GM19025 (cell line): ENCODE results near the gene AGPAT2.

Source experiments
- ATAC-seq: cut with Tn5 transposase; IDR thresholded peaks from one replicate; pipeline ENCODE4 v1.9.1; 2021; ENCODE audit warnings: mild to moderate bottlenecking, low read depth, moderate library complexity; ENCODE audit not compliant: unreplicated experiment

AGPAT2 gene

DNA sequence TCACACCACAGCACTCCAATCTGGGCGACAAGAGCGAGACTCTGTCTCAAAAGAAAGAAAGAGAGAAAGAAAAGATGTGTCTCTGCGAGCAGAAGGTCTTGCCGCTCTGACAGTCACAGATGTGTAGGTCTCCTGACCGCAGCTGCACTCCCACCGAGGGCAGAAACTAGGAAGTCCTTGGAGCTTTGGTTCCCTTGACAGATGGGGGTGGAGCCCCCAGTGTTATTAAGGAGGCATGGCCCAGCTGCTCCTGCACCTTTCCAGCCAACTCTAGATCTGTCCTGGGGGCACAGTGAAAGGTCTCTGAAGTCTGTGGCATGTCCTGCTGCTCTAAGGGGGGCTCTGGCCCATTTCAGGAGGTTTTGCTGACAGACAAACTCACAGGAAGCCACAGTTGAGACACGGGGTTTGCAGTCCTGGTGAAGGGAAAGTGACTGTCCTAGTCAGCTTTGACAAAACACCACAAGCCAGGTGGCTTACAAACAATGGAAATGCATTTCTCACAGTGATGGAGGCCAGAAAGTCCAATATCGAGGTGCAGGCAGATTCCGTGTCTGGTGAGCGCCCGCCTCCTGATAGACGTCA is 16.1 kb upstream of the AGPAT2 start:
- no peak for ATAC-seq

DNA sequence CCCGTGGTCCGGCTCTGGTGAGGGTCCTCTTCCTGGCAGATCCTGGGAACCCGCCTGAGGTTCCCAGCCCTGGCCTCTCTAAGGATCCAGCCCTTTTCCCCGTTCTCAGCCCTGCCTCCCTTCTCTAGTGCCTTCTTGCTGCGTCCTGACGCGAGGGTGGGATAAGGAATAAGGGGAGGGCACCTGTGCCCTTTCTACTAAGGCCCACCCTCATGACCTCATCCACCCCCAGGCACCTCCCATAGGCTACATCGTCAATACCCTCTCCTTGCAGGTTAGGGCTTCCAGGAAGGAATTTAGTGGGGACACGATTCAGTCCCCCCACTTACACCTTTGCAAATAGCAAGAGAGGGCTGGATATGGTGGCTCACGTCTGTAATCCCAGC is 14.4 kb upstream of the AGPAT2 start:
- no peak for ATAC-seq

DNA sequence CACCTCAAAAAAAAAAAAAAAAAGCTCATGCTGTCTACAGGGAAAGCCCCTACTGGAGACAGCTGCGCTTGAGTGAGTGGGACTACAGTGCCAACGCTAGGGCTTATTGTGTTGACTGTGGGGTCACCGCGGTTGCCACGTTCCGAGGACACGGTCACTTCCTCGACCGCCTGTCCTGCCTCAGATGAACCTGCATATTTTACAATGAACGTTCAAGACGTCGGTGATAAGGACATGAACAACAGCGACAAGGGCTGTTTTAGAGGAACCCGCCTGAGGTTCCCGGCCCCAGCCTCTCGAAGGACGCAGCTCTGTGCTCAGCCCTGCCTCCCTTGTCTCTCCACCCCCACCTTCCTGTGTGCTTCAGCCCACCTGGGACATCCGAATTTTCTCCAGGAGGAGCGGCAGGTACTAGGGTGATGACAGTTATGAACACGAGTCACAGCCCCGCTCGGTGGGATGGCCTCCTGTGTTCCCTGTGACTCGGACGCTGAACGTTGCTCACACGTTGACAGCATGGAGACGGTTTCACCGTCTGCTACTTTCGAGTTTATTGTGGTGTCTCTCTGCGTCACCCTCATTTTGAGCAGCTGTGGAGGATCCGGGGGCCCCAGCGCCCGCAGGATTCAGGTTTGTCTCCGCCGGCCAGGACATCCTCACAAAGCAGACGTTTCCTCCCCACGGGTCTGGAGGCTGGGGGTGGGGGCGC is 13.9 kb upstream of the AGPAT2 start:
- no peak for ATAC-seq

DNA sequence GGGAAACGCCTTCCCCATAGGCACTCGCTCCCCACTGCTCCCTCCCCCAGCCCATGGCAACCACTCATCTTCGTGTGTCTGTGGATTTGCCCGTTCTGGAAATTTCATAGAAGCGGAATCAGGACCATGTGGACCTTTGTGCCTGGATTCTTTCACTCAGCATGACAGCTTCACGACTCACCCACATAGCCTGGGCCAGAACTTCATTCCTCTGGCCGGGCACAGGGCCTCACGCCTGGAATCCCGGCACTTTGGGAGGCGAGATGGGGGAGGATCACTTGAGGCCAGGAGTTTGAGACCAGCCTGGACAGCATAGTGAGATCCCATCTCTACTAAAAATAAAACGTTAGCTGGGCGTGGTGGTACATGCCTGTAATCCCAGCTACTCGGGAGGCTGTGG is 13.0 kb upstream of the AGPAT2 start:
- ATAC-seq, result no peak

DNA sequence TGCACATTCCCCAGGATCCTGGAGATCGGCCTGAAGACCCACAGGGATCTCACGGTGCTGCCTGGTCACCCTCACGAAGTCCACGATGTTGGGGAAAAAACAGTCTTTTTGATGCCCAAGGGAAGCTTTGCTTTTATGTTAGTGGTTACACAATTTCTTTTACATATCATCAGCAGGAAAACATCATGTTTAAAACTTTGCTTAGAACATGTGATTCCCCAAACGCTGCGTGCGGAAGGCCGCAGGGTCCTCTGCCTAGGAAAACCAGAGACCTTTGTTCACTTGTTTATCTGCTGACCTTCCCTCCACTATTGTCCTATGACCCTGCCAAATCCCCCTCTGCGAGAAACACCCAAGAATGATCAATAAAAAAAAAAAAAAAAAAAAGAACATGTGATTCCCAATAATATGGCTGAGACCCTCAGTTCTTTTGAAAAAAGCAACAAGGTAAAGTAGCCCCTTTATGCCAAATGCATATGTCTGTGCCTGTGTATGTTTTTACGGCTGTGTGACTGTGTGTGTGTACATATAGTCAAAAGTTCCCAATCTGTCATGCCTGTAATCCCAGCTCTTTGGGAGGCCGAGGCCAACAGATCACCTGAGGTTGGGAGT is 11.5 kb upstream of the AGPAT2 start:
- ATAC-seq, result no peak

DNA sequence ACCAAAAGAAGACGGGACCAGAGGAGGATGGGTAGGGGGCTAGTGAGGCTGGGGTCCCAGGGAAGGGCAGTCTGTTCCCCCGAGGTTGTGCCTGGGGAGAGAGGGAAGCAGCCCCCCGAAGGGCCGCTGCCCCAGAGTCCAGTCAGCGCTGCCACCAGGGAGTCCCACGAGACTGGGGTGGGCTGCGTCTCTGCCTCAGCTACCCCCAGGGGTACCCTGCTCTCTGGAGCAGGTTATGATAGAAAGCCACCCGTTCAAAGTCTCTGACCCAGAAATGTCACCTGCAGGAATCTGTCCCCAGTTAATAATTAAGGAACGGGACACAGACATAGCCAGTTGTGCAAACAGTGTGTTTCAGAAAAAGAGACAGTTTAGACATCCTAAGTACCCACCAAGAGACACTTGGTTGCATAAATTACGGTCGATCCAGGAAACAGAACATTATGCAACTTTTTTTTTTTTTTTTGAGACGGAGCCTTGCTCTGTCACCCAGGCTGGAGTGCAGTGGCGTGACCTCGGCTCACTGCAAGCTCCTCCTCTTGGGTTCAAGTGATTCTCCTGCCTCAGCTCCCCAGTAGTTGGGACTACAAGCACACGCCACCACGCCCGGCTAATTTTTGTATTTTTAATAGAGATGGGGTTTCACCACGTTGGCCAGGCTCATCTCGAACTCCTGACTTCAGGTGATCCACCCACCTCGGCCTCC is 10.7 kb upstream of the AGPAT2 start:
- no peak for ATAC-seq

DNA sequence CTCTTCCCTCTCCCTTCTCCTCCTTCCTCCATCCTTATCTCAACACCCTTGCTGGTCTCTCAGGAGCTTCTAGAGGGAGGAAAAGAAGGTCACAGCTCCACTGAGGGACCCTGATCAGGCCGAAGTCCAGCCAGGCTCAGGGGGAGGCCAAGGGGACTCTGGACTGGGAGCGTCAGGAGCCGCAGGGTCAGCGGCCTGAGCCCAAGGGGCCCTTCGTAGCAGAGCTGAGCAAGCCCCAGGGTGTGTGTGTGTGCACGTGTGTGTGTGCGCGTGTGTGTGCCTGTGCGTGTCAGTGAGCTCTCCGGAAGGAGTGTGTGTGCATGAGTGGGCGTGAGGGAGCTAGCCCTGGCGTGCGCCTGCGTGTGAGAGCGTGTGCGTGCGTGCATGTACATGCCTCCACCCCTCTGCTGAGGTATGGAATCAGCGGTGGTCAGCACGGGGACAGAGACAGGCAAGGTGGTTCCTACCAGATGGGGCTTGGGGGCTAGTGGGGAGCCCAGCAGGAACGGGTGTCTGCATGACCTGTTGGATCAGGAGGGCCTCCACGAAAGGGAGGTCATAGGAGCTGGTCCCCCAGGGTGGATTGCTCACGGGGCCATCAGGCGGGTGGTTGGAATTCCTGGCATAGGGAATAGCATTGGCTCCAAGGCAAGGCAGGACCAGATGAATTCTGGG is 10.0 kb upstream of the AGPAT2 start:
- ATAC-seq, result no peak

DNA sequence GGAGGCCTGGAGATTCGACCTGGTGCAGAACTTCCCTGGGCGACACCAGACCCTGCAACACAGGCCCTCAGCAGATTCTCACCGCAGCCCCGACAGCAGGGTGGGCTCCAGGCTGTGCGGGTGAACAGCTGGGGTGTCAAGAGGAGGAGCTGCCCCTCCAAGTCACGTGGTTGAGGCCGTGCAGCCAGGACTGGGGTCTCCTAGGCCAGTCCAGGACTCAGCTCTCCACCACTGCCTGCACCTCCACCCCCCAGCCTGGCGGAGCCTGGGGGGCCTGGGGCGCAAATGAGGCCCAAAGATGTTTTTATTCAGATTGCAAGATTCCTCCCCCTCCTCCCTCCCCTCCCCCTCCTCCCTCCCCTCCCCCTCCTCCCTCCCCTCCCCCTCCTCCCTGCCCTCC is 9.2 kb upstream of the AGPAT2 start:
- ATAC-seq, result no peak

DNA sequence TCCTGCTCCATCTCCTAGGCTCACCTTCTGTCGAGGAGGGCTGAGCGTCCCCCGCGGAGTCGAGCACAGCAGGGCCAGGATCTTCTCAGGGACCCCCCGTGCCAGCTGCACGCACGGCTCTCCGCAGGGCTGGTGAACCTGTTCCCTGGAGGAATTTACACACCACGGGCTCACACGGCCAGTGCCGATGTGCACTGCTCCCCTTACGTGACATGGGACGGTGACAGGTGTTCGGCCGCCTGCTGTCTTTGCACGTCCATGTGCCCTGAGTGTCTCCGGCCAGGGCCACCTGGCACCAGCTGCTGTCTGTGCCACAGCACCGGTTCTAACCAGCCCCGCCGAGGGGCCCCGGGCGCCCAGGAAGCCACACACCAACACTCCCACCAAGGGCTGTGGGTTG is 8.7 kb upstream of the AGPAT2 start:
- no peak for ATAC-seq

DNA sequence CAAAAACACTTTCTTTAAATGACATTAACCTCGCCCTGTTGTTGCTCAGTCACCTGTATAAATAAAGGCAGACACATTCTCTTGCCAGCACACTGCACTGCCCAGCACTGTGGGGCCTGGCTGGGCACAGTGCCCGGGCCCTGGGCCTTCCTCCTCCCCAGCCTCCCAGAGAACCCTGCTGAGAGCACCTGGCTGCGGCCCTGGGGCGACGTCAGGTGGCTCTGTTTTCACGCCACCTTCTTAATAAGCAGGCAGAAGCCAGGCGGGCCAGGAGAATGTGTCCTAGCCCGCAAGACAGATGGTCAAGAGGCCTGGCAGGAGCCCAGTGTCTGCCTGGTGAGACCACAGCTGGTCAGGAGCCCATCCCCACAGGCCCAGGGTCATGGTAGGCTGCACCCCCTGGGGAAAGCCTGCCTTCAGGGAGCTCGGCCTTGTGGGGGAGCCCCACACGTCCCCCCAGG is 8.2 kb upstream of the AGPAT2 start:
- ATAC-seq, result no peak

DNA sequence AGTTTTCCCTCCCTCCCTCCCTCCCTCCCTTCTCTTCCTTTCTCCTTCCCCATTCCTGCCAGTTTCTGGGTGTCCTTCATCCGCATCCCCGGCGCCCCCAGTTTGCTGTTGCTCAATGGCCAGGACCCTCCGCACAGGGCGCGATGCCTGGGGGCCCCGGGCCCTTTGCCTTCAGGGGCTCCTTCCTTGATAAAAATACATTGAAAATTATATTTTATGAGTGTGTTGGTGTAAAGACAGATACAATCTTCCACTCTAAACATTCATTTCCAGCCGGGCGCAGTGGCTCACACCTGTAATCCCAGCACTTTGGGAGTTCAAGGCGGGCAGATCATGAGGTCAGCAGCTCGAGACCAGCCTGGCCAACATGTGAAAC is 7.6 kb upstream of the AGPAT2 start:
- no peak for ATAC-seq

DNA sequence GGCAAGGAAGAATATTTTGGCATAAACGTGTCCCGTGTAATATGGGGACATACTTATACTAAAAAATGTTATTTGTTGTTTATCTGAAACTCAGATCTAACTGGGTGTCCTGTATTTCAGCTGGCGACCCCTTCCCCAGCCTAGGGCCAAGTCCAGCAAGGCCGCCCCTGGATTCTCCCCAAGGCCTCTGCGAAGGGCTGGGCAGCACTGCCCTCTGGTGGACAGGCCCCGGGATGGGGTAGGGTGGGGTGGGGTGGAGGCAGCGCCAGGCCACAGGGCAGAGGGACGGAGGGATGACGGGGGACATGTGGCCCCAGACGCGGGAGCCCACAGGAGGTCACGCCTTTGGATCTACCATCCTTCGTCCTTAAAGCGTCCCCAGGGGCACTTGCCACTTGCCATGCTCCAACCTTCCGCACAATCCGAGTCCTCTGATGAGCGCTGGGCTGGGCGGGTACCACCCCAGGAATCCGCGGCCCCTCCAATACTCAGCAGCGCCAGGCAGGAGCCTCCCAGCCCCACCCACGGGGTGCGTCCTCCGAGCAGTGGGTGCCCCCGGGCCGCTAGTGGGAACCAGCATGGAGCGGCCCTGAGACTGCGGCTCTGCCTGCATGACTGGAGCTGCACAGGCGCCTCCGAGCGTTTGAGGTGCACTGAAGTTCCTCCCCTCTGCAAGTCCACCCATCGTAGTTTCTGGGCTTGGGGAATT is 7.1 kb upstream of the AGPAT2 start:
- ATAC-seq, result no peak

DNA sequence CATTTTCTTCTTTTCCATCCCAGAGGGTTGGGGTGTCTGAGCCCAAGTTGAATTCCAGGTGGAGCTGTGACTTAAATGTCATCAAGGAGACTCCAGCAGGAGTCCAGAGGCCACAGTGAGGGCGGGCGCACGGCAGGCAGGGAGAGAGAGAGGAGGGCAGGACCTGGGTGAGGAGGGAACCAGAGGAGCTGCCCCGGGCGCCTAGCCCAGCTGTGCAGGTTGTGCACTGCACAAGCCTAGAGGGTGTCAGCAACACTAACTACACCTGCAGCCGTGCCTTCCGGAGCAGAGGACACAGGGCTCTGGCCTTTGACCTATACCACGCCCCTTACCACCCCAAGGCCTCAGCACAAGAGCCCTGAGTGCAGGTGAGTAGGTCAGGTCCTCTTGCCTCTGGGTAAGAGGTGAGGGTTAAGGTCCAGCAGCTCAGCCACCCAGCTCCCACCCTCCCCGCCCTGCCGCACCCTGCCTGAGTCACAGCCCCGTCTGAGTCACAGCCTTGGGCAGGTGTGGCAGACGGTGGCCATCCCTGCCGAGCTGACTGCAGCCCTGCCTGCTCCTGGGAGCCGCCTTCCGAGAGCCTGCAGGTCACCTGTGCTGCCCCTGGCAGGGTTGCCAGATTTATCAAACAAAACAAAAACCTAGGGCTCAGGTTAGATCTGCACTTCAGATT is 6.4 kb upstream of the AGPAT2 start:
- ATAC-seq, result no peak

DNA sequence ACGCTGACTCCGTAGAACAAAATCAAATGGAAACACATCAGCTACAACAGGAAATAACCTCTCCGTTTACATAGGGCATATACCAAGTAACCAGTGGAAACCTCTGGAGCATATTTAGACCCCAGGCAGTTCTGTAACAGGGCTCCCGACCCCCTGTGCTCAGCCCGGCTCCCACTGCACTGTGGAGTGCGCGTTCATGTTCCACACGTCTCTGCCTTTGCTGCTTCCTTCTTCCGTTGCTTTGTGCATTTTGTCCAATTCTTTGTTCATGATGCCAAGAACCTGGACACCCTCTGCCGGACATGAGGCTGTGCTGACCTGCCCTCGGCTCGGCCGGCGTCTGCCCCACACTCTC is 5.9 kb upstream of the AGPAT2 start:
- ATAC-seq, result no peak

DNA sequence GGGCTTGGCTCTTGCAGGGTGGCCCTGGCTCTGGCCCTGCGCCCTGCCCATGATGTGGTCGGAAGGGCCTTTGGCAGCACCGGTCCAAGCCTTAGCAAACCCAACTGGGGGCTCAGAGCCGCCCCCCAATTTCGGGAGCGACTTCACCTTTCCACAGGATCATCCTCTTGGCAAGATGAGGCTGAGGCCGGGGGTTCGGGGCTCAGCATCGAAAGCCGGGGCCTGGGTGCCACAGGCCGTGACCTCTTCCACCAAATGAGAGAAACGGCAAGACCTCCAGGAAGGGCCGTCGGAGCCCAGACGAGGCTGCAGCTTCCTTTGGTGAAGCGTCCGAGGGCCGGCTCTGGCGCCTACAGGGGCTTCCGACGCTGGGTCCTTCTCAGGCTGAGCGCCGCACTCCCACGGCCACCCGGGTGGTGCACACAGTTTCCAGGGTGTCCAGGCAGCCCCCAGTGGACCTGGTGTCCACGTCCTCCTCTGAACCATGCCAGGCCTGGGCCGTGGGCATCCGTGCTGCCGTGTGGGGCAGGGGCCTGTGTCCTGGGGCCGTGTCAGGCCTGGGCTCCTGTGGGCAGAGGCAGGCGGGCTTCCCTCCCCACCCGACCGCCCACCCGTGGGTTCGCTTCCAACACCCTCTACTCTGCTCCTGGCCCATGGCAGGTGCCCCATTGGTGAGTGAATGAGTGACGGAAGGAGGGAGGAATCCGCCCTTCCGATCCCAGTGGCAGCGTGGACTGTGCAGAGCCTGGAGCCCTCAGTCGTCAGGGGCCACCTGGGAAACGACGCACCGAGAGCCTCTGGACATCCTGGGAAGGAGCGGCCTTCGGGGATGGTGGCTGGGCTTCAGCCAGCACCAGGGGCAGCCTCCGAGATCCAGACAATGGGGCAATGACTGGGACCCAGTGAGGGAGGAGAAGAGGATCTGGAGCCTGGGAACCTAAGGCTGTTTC is 5.2 kb upstream of the AGPAT2 start:
- no peak for ATAC-seq

DNA sequence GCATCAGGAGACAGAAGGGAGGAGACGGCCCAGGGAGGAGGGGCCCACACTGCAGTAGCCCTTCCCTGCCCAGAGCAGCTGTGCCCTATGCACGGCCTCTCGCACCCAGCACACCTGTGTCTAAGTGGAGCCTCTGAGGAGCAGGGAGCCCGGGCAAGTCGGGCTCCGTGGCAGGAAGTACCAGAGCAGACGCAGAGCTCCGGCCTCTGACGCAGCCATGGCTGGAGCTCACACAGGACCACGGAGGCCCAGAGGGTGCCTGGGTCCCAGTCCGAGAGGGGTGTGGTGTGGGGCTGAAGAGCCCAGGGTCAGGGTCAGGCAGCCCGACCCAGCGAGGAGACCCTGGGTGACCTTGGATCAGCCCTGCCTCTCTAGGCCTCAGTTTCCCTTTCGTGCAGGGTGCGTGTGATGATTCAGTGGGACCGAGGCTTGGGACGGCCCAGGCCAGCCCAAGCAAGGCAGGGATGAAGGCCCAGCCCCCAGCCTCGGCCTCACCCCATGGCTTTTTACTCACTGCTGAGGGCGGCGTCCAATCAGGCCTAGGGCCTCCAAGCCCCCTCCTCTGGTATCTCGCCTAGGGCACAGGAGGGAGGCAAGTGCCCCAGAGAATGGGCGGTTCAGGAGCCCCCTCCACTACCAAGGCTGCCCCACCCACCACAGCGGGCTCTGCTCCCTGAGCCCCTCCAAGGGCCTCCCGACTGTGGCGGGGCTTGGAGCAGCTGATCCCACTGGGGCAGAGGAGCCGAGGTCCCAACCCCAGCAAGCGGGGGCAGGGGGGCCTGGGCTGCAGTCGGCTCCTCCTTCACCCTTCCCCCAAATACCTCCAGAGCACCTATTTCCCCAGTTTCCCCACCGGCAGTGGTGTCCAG is 4.3 kb upstream of the AGPAT2 start:
- ATAC-seq, result no peak

DNA sequence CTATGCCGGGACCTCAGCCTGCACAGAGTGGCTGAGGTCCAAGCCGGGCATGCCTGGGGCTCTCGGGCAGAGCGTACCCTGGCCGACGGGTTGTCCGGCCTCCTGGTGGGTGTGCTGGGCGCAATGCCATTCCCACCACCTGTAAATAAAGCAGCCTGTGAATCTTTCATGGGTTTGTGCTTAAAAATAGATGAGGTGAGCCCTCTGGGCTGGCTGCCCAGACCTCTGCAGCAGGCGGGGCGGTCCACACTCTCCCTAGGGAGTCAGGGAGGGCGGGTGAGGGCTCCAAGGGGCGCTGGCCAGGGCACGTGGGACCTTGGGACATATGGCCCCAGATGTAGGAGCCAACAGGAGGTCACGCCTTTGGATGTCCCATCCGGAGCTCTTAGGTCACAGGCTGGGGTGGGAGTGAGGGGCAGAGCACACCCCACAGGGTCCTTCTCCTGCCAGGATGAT is 3.6 kb upstream of the AGPAT2 start:
- ATAC-seq, result no peak
